Body of pancreas (tissue), 4 donors: ENCODE results near the gene ULK3. TPM values are rescaled to one million over a fixed set of nuclear protein-coding genes. Genes with fewer than 3 reads are reported as not detected.

Source experiments
- ATAC-seq: fragments of 150-250 bp; one replicate; pipeline ENCODE4 v1.9.1; 2016
- DNase-seq, 4 donors: peaks; one replicate each; pipeline ENCODE4 v3.0.0-alpha.2; 2019
- H3K27ac ChIP-seq, 4 donors: fragments of 200-600 bp; sonication (generic); 1 replicate in 3 of 4; 2 replicates in 1 of 4; pipeline versions ENCODE4 v1.5.1 to v1.6.1; 2016 to 2019; ENCODE audit warnings: mild to moderate bottlenecking in 1 of 4, mixed read lengths in 1 of 4, moderate library complexity in 1 of 4
- H3K27me3 ChIP-seq, 2 donors: fragments of 200-600 bp; sonication (generic); one replicate each; pipeline ENCODE4 v1.6.0; 2016; ENCODE audit warnings: mild to moderate bottlenecking in 1 of 2
- H3K36me3 ChIP-seq, 2 donors: fragments of 200-600 bp; sonication (generic); replicated peaks in 1 of 2; 2 replicates each; pipeline ENCODE4 v1.5.1; 2016; ENCODE audit warnings: low read depth in 2 of 2; ENCODE audit not compliant: insufficient read depth in 1 of 2
- H3K4me1 ChIP-seq: fragments of 200-600 bp; sonication (generic); one replicate; pipeline ENCODE4 v1.6.0; 2016
- H3K4me3 ChIP-seq, 2 donors: fragments of 200-600 bp; sonication (generic); 1 replicate in 1 of 2; 2 replicates in 1 of 2; pipeline ENCODE4 v1.5.1; 2016 to 2019
- H3K9me3 ChIP-seq, 3 donors: fragments of 200-600 bp; sonication (generic); 1 replicate in 2 of 3; 2 replicates in 1 of 3; pipeline ENCODE4 v1.5.1; 2016
- POLR2A ChIP-seq, 3 donors: fragments of 450-650 bp; IDR thresholded peaks; one replicate each; pipeline ENCODE4 v1.6.1; 2016; ENCODE audit warnings: antibody characterized with exemption in 3 of 3, mild to moderate bottlenecking in 2 of 3
- WGBS, 2 donors: methylation state at CpG; one replicate each; pipeline ENCODE4 v1.1.5; 2017; 5-methylcytosine and 5-hydroxymethylcytosine counted together
- intact Hi-C: fragments of 100-400 bp; cut with DNase I; formaldehyde crosslinking; loops from one replicate; pipeline ENCODE4 v1.15.1; 2023
- total RNA-seq, 2 donors: library from RNA; depleted of rRNA; stranded (reverse); fragments of >200 nt; gene quantifications; one replicate each; pipeline ENCODE4 v1.1.0, GENCODE V29; 2016
- TF ChIP-seq, protein P1 (sequence below), 7 experiments: fragments of 450-650 bp in 4 of 7; fragments of 200-600 bp in 3 of 7; sonication (generic) in 3 of 7; IDR thresholded peaks; one replicate each; pipeline ENCODE4 v1.5.1; 2016 to 2019; ENCODE audit warnings: antibody characterized with exemption in 7 of 7

The ULK3 gene
- total RNA-seq, 2 donors from 2014 or later: 74.2 to 76.3 TPM

DNA sequence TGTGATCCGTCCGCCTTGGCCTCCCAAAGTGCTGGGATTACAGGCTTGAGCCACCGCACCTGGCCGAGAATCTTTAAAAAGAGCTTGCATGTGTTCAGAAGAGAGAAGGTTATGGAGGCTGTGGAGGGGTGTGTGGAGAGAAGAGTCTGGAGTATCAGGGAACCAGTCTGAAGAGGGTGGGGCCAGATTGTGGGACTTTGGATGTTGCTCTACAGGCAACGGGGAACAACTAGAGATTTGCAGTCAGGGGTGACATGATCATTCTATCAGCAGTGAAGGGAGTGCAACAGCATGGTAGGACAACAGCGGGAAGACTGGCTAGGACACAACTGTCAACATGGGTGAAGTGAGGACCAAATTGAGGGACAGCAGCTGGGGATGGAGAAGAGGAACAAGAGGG is 21.3 kb upstream of the ULK3 start:
- intact Hi-C loops: no loop called here
- peaks cover 55% of the 10 kb centered on the region for H3K4me1 ChIP-seq
- DNase-seq (no peak), ATAC-seq (no peak)
- no peaks in the 10 kb centered on the region for H3K27me3 ChIP-seq
- WGBS, 2 donors: 91% methylated on average over 6 of the region's 6 CpGs
- H3K36me3 ChIP-seq: no peaks in the 10 kb centered on the region
- H3K27ac ChIP-seq: no peak overlapping the region
- TF ChIP-seq, protein P1, sequence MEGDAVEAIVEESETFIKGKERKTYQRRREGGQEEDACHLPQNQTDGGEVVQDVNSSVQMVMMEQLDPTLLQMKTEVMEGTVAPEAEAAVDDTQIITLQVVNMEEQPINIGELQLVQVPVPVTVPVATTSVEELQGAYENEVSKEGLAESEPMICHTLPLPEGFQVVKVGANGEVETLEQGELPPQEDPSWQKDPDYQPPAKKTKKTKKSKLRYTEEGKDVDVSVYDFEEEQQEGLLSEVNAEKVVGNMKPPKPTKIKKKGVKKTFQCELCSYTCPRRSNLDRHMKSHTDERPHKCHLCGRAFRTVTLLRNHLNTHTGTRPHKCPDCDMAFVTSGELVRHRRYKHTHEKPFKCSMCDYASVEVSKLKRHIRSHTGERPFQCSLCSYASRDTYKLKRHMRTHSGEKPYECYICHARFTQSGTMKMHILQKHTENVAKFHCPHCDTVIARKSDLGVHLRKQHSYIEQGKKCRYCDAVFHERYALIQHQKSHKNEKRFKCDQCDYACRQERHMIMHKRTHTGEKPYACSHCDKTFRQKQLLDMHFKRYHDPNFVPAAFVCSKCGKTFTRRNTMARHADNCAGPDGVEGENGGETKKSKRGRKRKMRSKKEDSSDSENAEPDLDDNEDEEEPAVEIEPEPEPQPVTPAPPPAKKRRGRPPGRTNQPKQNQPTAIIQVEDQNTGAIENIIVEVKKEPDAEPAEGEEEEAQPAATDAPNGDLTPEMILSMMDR (IDR thresholded peaks at IDR 0.05): no peak
- TF ChIP-seq POLR2A (IDR thresholded peaks at IDR 0.05): no peak
- no peak overlapping the region for H3K4me3 ChIP-seq
- H3K9me3 ChIP-seq: no peaks in the 10 kb centered on the region

DNA sequence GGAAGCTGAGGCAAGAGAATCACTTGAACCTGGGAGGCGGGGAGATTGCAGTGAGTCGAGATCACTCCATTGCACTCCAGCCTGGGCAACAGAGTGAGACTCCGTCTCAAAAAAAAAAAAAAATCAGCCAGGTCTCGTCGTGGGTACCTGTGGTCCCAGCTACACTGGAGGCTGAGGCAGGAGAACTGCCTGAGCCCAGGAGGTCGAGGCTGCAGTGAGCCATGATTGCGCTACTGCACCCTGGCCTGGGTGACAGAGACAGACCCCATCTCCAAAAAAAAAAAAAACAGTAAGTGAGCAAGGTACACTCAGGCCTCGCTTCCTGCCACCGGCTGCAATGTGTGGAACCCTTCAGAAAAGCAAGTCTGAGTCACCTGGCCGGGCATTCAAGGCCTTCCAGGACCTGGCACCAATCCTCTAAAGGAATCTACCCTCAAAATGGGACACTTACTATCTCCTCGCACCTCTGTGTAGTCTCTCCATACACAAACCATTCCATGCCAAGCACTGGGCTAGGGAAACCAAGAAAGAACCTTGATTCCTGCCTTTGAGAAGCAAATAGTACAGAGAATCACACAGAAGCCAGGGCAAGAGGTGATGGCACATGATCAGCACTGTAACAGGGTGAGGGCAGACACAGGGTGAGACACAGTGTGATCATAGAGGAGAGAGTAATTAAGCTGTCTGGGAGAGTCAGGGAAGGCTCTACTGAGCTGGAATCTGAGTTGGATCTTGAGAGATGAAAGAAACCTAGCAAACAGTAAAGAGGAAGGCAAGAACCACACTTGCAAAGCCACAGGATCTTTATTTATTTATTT is 20.5 kb upstream of the ULK3 start:
- DNase-seq (no peak), ATAC-seq (no peak)
- peaks cover 53% of the 10 kb centered on the region for H3K4me1 ChIP-seq
- H3K27me3 ChIP-seq: no peaks in the 10 kb centered on the region
- H3K4me3 ChIP-seq: no peak overlapping the region
- H3K36me3 ChIP-seq: no peaks in the 10 kb centered on the region
- no peaks in the 10 kb centered on the region for H3K9me3 ChIP-seq
- TF ChIP-seq, protein P1 (IDR thresholded peaks at IDR 0.05): no peak
- TF ChIP-seq POLR2A (IDR thresholded peaks at IDR 0.05): no peak
- no peak overlapping the region for H3K27ac ChIP-seq
- intact Hi-C loops: no loop called here
- WGBS, 2 donors: 70 to 71% methylated on average over 11 of the region's 11 CpGs

GRCh38 chr15:74858369-74858740 is 15.4 kb upstream of the ULK3 start:
- Histone ChIP-seq H3K36me3 (peaks cover 3 to 5% of the 10 kb centered on the region in 2 donors), H3K4me1 (peaks cover 42% of the 10 kb centered on the region), H3K27ac (no peak overlapping the region), H3K27me3 (no peaks in the 10 kb centered on the region), H3K4me3 (no peak overlapping the region), H3K9me3 (no peaks in the 10 kb centered on the region)
- intact Hi-C loops: no loop called here
- WGBS, 2 donors: 81 to 84% methylated on average over 4 of the region's 4 CpGs
- DNase-seq (no peak), ATAC-seq (no peak)
- TF ChIP-seq, protein P1 (IDR thresholded peaks at IDR 0.05): no peak
- no peak for TF ChIP-seq POLR2A (IDR thresholded peaks at IDR 0.05)

DNA sequence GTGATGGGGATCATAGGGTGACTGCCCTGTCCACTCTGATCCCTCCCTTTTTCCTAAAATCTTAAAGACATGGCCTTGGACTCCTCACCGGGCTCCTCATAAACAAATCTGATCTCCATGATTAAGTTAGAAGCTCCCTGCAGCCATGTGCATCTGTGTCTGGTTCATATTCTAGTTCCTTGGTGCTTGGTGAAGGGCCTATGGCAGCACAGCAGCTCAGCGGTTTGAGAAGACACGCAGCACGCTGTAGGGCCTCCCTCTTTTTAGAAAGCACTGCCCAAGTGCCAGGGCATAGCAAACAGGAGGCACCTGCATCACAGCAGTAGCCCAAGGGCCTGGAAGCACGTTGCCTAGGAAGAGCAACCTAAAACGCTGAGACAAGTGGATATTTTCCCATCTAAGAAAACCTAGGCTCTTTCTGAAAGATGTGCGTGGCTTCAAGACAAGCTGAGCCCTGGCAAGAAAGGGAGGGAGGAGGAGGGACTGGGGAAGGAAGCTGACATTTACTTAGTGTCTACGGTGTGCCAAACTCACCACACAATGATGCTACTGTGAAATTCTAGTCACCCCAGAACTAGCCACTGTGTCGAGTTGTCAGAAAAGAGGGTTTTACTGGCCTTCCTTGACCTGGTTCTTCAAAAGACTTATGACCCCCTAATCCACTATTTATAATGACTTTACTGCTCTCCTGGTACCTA is 14.9 kb upstream of the ULK3 start:
- no peak for ATAC-seq

More for the DNA sequence above, 14.9 kb upstream of the ULK3 start:
- Histone ChIP-seq H3K4me3 (no peak overlapping the region), H3K4me1 (peaks cover 37% of the 10 kb centered on the region), H3K9me3 (no peaks in the 10 kb centered on the region), H3K36me3 (peaks cover 9 to 10% of the 10 kb centered on the region in 2 donors), H3K27ac (no peak overlapping the region), H3K27me3 (no peaks in the 10 kb centered on the region)
- intact Hi-C loops: no loop called here
- TF ChIP-seq, protein P1 (IDR thresholded peaks at IDR 0.05): no peak
- no peak for TF ChIP-seq POLR2A (IDR thresholded peaks at IDR 0.05)
- WGBS, 2 donors: 56 to 61% methylated on average over 6 to 9 of the region's 9 CpGs
- no peak for DNase-seq
